Parathyroid adenoma (tissue), 2 donors: ENCODE measurements around the gene SRRM1.

Source experiments
- H2AFZ ChIP-seq: fragments of 300-600 bp; sonication (generic); one replicate; pipeline ENCODE4 v1.7.0; 2017; ENCODE audit warnings: antibody characterized with exemption, mild to moderate bottlenecking
- H3K27ac ChIP-seq: fragments of 300-600 bp; sonication (generic); one replicate; pipeline ENCODE4 v1.7.0; 2017
- H3K27me3 ChIP-seq: fragments of 300-600 bp; sonication (generic); one replicate; pipeline ENCODE4 v1.7.0; 2017; ENCODE audit warnings: low read length; ENCODE audit not compliant: control insufficient read depth, insufficient read depth
- H3K36me3 ChIP-seq: fragments of 300-600 bp; sonication (generic); one replicate; pipeline ENCODE4 v1.7.0; 2017; ENCODE audit warnings: low read length; ENCODE audit not compliant: control insufficient read depth, insufficient read depth
- H3K4me1 ChIP-seq: fragments of 300-600 bp; sonication (generic); one replicate; pipeline ENCODE4 v1.7.0; 2017; ENCODE audit warnings: control low read depth
- H3K4me2 ChIP-seq: fragments of 300-600 bp; sonication (generic); one replicate; pipeline ENCODE4 v1.7.0; 2017; ENCODE audit warnings: low read length
- H3K4me3 ChIP-seq: fragments of 300-600 bp; sonication (generic); one replicate; pipeline ENCODE4 v1.7.0; 2017; ENCODE audit warnings: low read depth, low read length
- H3K79me2 ChIP-seq: fragments of 300-600 bp; sonication (generic); one replicate; pipeline ENCODE4 v1.7.0; 2017; ENCODE audit warnings: control low read depth
- H3K9ac ChIP-seq: fragments of 300-600 bp; sonication (generic); one replicate; pipeline ENCODE4 v1.7.0; 2017; ENCODE audit warnings: mild to moderate bottlenecking
- H3K9me3 ChIP-seq: fragments of 300-600 bp; sonication (generic); one replicate; pipeline ENCODE4 v1.7.0; 2017; ENCODE audit warnings: low read length; ENCODE audit not compliant: control insufficient read depth
- CTCF ChIP-seq: fragments of 300-600 bp; sonication (generic); IDR thresholded peaks from one replicate; pipeline ENCODE4 v1.7.0; 2017; ENCODE audit warnings: antibody characterized with exemption, mild to moderate bottlenecking
- donor health status: primary hyperparathyroidism.

The SRRM1 gene

GRCh38 chr1:24654010-24654409 is 10.9 kb downstream of the SRRM1 start:
- H2AFZ ChIP-seq, result no peak overlapping the region
- TF ChIP-seq CTCF, result no peak
- H3K4me1 ChIP-seq, result no peaks in the 10 kb centered on the region
- no peaks in the 10 kb centered on the region for H3K27me3 ChIP-seq
- no peak overlapping the region for H3K9ac ChIP-seq
- H3K4me2 ChIP-seq, result no peak overlapping the region
- H3K27ac ChIP-seq, result no peak overlapping the region
- H3K79me2 ChIP-seq, result peaks cover 8% of the 10 kb centered on the region
- H3K4me3 ChIP-seq, result no peak overlapping the region
- no peaks in the 10 kb centered on the region for H3K36me3 ChIP-seq
- H3K9me3 ChIP-seq, result no peaks in the 10 kb centered on the region

- TF ChIP-seq CTCF, result no peak
- no peaks in the 10 kb centered on the region for H3K9me3 ChIP-seq
- no peak overlapping the region for H3K27ac ChIP-seq
- no peaks in the 10 kb centered on the region for H3K36me3 ChIP-seq
- no peak overlapping the region for H2AFZ ChIP-seq
- no peaks in the 10 kb centered on the region for H3K27me3 ChIP-seq
- H3K4me3 ChIP-seq, result no peak overlapping the region
- H3K4me1 ChIP-seq, result no peaks in the 10 kb centered on the region
- H3K4me2 ChIP-seq, result no peak overlapping the region
- H3K9ac ChIP-seq, result no peak overlapping the region
- H3K79me2 ChIP-seq, result peaks cover 5% of the 10 kb centered on the region
Observed at GRCh38 chr1:24656046-24656445, 12.9 kb downstream of the SRRM1 start.

GRCh38 chr1:24657781-24658180 is 14.7 kb downstream of the SRRM1 start:
- no peak for TF ChIP-seq CTCF
- Histone ChIP-seq H3K36me3 (no peaks in the 10 kb centered on the region), H2AFZ (no peak overlapping the region)

GRCh38 chr1:24659166-24659904 is 16.2 kb downstream of the SRRM1 start:
- H3K36me3 ChIP-seq, result no peaks in the 10 kb centered on the region
- H3K27me3 ChIP-seq, result no peaks in the 10 kb centered on the region
- no peak overlapping the region for H3K27ac ChIP-seq
- H3K4me1 ChIP-seq, result no peaks in the 10 kb centered on the region
- peaks cover 5% of the 10 kb centered on the region for H3K79me2 ChIP-seq
- no peak overlapping the region for H3K4me3 ChIP-seq
- no peak overlapping the region for H3K4me2 ChIP-seq
- H3K9me3 ChIP-seq, result no peaks in the 10 kb centered on the region
- no peak overlapping the region for H3K9ac ChIP-seq
- H2AFZ ChIP-seq, result no peak overlapping the region
- TF ChIP-seq CTCF, result no peak

More at GRCh38 chr1:24657781-24658180, 14.7 kb downstream of the SRRM1 start:
- Histone ChIP-seq H3K9me3 (no peaks in the 10 kb centered on the region), H3K27ac (no peak overlapping the region), H3K4me1 (no peaks in the 10 kb centered on the region), H3K9ac (no peak overlapping the region), H3K79me2 (peaks cover 5% of the 10 kb centered on the region), H3K4me3 (no peak overlapping the region), H3K27me3 (no peaks in the 10 kb centered on the region), H3K4me2 (no peak overlapping the region)
